GM21447 (cell line): ENCODE measurements around the gene PODXL.

ENCODE experiments used
- ATAC-seq: cut with Tn5 transposase; IDR thresholded peaks from one replicate; pipeline ENCODE4 v1.9.1; 2021; ENCODE audit not compliant: unreplicated experiment

Gene PODXL

GRCh38 chr7:131556053-131556908, at the start of gene PODXL:
PODXL (minus strand) TSS chr7:131556628; CDS start chr7:131556359, 269 bp downstream.
- ATAC-seq: peak; percentile 75

GRCh38 chr7:131605280-131605878, 49.0 kb upstream of the PODXL start:
- ATAC-seq: no peak

- ATAC-seq: no peak
These were observed 48.4 kb upstream of the PODXL start for GRCh38 chr7:131604841-131605279.

- no peak for ATAC-seq
These were observed 47.5 kb upstream of the PODXL start for GRCh38 chr7:131603932-131604331.

GRCh38 chr7:131602994-131603372, 46.6 kb upstream of the PODXL start:
- ATAC-seq: no peak

GRCh38 chr7:131602304-131602993, 46.0 kb upstream of the PODXL start:
- ATAC-seq: no peak

GRCh38 chr7:131600085-131600881, 43.9 kb upstream of the PODXL start:
- no peak for ATAC-seq

GRCh38 chr7:131596785-131597184, 40.4 kb upstream of the PODXL start:
- ATAC-seq: no peak

GRCh38 chr7:131595699-131596098, 39.3 kb upstream of the PODXL start:
- ATAC-seq: no peak

- no peak for ATAC-seq
These were observed 35.4 kb upstream of the PODXL start for GRCh38 chr7:131591687-131592319.

- ATAC-seq: no peak
These were observed 31.0 kb upstream of the PODXL start for GRCh38 chr7:131587315-131587923.

GRCh38 chr7:131586759-131587158, 30.3 kb upstream of the PODXL start:
- no peak for ATAC-seq

- ATAC-seq: no peak
These were observed 29.8 kb upstream of the PODXL start for GRCh38 chr7:131586259-131586658.

GRCh38 chr7:131583430-131583829, 27.0 kb upstream of the PODXL start:
- ATAC-seq: no peak

GRCh38 chr7:131581241-131582051, 25.0 kb upstream of the PODXL start:
- ATAC-seq: no peak

- no peak for ATAC-seq
These were observed 22.2 kb upstream of the PODXL start for GRCh38 chr7:131578602-131579001.

GRCh38 chr7:131574741-131575140, 18.3 kb upstream of the PODXL start:
- ATAC-seq: no peak

GRCh38 chr7:131570401-131570800, 14.0 kb upstream of the PODXL start:
- ATAC-seq: no peak

GRCh38 chr7:131568970-131569369, 12.5 kb upstream of the PODXL start:
- ATAC-seq: no peak
